ENCODE measurements around the gene NTN5.
"Not testable (repeated sequence)": the region's sequence is repeated elsewhere in the genome, so short reads cannot be mapped to it uniquely, and the experiment has no call there.

NTN5 gene

DNA sequence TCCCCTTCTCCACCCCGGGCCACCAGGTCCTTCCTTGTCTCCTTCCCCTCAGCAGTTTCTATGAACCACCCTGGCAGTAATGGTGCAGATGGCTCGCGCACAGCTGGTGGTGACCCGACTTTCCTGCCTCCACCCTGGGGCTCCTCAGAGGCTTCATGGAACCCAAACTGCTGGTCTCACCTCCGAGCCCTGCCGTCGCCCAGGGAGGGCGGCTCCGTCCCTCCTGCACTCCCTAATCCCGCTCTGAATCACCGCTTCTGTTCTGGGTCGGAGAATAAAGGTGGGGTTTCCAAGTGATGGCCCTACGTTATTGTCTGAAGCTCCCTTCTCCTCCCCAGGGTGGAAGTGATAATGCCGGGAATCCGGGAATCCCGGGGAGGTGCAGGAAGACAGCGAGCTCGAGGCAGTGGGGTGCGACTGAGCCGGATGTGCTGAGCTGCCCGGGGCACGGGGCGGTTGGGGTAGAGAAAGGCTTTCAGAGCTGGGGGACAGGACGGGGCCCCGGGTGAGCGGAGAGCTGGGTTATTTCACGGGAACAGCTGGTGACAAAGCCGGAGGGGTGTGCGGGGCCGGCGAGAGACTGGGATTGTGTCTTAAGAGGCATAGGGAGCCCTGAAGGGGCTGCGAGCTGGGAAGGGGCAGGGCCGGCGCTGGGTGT is 23.7 kb upstream of the NTN5 start:
- no peak for DNase-seq (ENCODE audit: low read depth, low spot score)

DNA sequence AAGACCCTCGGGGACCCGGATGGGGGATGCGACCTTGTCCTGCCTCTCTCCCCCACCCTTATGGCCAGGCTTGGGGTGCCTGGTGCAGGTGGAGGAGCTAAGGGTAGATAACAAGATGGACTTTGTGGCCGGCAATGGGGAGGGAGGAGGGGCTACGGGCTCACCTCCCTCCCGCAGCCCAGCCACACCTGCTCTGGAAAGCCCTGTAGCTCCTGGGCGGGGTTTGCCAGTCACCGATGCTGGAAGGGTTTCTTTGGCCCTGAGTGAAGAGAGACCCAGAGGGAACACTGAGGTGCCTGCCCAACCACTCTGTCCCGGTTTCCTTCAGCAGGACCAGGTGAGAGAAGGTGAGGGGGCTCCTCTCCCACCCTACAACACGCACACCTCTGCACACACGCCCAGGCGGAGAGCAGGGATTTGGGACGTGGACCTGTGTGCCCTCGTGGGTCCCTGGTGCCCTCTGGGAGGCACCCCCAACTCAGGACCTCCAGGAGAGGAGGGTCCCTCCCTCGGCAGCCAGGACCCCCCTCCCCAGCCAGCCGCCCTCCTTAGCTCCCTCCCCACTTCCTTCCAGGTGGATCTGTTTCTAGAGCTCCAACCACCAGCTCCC is 23.0 kb upstream of the NTN5 start, which contains the start of gene FUT2:
FUT2 (plus strand) TSS at position 229 of the 610 bp plus-strand sequence. CDS start 6,986 bp downstream, outside the sequence.
- no peak for DNase-seq (ENCODE audit: low read depth, low spot score)

DNA sequence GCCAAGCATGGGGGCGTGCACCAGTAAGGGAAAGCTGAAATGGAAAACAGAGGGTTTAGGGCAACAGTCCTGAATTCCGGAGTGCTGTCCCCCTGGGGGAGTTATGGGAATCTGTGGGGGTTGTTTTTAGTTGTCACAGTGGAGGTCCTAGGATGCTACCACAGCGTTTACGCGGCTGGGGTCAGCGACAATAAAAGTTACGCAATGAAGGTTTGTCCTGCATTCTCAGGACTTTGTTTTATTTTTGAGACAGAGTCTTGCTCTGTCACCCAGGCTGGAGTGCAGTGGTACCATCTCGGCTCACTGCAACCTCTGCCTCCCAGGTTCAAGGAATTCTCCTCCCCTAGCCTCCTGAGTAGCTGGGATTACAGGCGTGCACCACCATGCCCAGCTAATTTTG is 20.8 kb upstream of the NTN5 start:
- not testable (repeated sequence) for DNase-seq (ENCODE audit: low read depth, low spot score)

DNA sequence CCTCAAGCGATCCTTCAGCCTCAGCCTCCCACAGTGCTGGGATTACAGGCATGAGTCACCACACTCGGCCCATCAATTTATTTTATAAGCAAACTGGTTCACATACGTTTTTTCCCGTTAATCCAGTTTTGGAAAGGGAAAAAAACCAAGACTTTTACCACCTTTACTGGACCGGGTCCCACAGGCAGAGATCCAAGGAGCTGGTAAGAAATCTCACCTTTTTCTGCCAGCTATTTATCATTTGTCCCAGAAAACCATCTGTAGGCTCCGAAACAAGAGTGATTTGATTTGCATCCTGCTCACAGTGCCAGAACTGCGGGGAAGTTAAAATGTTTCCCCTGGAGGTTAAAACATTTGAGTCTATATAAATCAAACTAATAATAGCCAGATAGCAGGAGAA is 16.6 kb upstream of the NTN5 start:
- DNase-seq (ENCODE audit: low read depth, low spot score) = no peak

DNA sequence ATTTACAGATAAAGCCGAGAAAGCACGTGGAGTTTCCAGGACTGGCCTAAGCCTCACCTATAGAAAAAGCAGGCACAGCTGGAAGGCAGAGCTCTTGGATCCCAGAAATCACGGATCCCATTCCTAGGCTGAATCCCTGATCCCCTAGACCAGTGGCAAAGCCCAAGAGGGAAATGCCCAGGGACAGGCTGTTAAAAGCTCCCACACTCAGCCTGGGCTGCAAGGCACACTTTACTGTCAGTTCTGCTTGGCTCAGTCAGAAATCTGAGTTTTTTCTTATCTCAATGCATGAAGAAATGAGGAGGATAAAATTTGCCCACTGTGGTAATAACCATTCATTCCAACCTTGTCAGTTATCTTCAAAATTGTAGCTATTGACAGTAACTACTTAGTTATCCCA is 15.0 kb upstream of the NTN5 start:
- DNase-seq (ENCODE audit: low read depth, low spot score) = no peak

DNA sequence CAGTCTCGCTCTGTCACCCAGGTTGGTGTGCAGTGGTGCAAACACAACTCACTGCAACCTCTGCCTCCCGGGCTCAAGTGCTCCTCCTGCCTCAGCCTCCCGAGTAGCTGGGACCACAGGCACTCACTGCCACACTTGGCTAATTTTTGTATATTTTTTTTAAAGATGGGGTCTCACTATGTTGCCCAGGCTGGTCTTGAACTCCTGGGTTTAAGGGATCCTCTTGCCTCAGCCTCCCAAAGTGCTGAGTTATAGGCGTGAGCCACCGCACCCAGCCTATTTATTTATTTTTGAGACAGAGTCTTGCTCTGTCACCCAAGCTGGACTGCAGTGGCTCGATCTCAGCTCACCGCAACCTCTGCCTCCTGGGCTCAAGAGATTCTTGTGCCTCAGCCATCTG is 13.8 kb upstream of the NTN5 start:
- not testable (repeated sequence) for DNase-seq (ENCODE audit: low read depth, low spot score)

DNA sequence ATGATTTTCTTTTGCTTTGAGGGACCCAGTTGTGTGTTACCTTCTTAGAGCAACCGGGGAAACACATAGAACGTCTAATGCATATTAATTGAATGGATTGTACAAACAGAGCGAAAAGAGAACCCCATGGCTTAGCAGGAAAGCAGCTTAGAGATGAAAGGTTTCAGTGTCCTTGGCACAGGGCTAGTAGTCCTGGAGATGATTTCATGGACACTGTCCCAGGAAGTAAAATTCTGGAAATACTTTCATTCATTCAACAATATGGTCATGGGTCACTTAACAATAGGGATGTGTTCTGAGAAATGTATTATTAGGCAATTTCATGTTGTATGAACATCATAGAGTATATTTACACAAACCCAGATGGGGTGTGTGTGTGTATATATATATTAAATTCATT is 13.3 kb upstream of the NTN5 start:
- DNase-seq (ENCODE audit: low read depth, low spot score) = no peak

DNA sequence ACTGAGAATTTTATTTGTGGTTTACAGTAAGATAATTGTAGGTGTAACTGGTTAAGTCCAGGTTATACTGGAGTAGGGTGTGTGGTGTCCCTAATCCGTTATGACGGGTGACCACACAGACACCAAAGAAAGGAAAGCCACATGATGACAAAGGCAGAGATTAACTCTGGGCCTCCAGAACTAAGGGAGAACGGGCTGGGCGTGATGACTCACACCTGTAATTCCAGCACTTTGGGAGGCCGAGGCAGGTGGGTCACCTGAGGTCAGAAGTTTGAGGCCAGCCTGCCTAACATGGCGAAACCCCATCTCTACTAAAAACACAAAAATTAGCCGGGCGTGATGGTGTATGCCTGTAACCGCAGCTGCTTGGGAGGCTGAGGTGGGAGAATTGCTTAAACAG is 12.8 kb upstream of the NTN5 start:
- DNase-seq (ENCODE audit: low read depth, low spot score) = no peak

DNA sequence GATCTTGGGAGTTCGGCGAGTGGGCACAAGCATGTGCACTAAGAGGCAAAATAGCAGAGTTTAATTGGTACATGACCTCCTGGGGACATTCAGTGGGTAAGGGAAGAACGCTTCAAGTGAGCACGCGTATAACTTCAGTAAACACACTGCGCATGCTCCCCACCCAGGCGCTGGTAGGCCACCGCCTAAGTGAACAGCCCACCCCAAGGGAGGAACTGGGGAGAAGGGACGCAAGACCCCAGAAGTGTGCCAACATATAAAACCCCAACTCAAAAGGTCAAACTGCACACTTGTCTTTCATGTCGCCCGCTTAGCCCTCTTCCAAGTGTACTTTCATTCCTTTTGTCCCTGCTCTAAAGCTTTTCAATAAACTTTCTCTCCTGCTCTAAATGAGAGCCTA is 10.5 kb upstream of the NTN5 start:
- DNase-seq (ENCODE audit: low read depth, low spot score) = no peak

DNA sequence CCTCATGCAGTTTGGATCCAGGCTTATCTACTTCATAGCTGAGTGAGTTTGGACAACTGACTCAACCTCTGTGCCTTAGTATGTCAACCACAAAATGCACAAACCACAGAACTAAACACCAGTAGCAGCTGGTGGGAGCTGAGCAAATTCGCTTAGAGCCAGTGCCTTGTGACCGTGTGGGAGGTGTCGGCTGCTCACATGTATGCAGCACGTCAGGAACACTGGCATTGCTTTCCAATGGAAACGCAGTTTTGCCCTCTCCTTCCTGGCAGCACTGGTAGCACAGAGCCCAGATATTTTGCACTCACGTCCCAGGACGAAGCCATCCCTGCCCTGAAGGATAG is 8.3 kb upstream of the NTN5 start:
- no peak for DNase-seq (ENCODE audit: low read depth, low spot score)

DNA sequence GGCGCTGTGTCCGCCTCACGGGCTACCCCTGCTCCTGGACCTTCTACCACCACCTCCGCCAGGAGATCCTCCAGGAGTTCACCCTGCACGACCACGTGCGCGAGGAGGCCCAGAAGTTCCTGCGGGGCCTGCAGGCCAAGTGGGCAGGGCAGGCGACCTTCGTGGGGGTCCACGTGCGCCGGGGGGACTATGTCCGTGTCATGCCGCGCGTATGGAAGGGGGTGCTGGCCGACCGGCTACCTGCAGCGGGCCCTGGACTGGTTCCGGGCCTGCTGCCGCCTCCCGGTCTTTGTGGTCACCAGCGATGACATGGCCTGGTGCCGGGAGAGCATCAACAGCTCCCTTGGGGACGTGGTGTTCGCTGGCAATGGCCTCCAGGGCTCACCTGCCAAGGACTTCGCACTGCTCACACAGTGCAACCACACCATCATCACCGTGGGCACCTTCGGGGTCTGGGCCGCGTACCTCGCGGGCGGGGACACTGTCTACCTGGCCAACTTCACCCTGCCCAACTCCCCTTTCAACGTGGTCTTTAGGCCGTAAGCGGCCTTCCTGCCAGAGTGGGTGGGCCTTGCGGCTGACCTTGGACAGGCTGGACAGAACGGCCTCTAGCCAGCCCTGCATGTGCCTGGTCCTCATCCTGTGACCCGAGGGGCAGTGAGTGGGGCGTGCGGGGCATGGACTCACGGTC is 7.8 kb upstream of the NTN5 start:
- DNase-seq (ENCODE audit: low read depth, low spot score) = no peak

DNA sequence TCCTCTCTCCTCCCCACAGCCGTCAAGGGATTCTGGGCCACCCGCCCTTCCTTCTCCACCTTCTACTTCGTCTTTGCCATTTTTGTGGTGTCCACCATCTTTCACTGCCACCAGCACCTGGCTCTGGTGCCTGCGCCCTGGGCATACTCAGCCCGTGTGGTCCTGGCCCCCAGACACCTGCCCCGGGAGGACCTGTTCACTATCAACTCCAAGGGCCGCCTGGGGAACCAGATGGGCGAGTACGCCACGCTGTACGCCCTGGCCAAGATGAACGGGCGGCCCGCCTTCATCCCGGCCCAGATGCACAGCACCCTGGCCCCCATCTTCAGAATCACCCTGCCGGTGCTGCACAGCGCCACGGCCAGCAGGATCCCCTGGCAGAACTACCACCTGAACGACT is 7.2 kb upstream of the NTN5 start:
- not testable (repeated sequence) for DNase-seq (ENCODE audit: low read depth, low spot score)

DNA sequence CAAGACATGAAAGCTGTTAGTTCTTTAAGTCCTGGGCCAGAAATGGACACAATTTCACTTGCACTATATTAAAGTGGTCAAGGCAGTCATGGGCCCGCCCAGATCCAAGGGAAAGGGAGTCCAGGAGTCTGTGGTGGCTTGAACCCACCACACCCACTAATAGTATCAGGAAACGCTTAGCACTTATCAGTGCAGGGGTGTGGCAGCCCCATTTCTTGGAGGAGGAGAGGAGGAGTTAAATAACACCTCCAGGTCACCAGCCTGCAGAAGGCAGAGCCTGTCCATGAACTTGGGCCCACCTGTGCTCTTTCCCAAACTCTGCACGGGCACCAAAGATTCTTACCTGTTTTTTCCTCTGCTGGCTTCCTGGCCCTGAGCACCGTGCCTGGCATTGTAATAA is 5.4 kb upstream of the NTN5 start:
- no peak for DNase-seq (ENCODE audit: low read depth, low spot score)

DNA sequence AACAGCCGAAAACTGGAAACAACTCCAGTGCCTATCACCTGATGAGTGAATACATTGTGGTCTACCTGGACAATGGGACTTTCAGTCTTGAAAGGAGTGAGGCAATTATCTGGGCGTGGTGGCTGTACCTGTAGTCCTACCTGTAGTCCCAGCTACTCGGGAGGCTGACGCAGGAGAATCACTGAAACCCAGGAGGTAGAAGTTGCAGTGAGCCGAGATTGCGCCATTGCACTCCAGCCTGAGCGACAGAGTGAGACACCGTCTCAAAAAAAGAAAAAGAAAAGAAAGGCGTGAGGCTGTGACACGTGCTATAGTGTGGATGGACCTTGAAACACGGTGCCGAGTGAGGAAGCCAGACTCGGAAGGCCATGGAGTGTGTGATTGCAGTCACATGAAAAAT is 4.1 kb upstream of the NTN5 start:
- no peak for DNase-seq (ENCODE audit: low read depth, low spot score)

DNA sequence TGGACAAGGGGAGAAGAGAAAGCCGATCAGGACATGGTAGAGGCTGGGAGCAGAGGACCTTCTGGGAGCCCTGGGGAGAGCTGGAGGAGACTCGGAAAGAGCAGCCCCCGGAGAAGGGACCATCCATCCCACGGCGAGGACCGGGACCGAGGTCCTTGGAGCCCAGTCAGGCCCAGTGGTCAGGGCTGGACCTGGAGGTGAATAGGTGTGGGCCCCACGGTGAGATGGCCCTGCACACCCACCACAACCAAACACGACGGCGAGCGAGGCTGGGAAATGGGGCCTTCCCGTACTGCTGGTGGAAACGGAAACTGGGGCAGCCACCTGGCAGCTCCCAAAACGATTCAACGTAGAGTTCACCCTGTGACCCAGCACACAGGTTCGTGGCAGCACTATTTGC is 3.7 kb upstream of the NTN5 start:
- no peak for DNase-seq (ENCODE audit: low read depth, low spot score)

DNA sequence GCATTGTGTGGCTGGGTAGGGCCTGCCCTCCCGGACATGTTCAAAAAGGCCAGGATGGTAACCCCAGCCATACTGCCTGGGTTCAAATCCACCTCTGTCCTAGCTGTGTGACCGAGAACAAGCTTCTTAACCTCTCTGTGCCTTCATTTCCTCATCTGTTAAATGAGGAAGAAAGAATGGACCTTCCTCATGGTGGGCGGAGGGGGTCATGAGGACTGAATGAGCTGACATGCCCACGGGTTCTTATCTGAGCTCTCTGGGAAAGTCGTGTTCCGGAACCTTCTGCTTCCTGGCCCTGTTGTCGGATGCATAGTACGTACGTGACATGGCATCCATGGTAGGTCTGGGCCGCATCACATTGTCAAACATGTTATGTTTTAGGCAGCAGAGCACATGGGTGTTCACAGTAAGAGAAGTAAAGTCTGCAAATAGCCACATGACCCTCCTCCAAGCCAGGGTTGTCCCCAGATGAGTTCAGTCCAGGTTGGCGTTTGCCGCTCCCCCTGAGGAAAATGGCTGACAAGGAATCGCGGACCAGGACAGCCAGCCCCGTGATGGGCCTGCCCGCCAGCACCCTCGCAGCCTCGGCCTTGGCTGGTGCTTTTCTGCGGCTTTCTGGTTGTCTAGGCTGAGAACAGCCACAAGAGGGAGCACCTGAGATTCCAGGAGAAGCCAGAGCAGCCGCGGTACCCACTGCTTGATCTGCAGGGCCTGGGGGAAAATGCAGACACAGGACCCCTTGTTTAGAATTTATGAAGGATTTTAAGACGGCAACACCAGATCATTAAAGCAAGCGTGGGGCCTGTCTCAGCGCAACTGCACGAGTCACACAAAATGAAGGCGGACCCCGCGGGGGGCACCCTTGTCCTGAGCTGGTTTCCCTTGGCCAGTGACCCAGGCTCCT is 2.4 kb upstream of the NTN5 start:
- peak; percentile 57 for DNase-seq (ENCODE audit: low read depth, low spot score)

DNA sequence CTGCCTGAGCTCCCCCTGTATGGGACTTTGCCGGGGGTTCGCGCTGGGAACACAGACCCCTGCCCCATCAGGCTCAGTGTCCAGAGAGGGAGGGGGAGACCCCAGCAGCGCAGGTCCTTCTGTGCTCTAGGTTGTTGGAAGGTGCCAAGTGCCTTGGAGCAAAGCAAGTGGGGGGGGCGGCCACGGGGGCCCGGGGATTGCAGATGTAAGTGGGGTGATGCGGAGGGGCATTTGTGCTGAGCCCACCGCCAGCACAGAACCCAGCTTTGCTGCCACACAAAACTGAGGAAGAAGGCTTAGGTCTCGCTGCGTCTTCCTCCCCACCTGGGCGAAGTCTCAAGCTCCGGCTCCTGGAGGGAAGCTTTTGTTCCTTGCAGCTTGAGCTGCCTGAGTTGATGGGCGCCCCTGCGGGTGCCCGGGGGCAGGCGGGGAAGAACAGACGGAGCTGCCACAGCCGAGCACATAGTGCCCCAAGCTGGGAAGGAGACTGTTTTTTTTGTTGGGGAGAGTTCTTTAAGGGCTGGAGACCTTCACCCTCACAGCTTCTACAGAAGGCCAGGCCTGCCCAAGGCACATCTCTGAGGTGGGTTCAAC is 1.5 kb upstream of the NTN5 start:
- DNase-seq (ENCODE audit: low read depth, low spot score) = no peak

DNA sequence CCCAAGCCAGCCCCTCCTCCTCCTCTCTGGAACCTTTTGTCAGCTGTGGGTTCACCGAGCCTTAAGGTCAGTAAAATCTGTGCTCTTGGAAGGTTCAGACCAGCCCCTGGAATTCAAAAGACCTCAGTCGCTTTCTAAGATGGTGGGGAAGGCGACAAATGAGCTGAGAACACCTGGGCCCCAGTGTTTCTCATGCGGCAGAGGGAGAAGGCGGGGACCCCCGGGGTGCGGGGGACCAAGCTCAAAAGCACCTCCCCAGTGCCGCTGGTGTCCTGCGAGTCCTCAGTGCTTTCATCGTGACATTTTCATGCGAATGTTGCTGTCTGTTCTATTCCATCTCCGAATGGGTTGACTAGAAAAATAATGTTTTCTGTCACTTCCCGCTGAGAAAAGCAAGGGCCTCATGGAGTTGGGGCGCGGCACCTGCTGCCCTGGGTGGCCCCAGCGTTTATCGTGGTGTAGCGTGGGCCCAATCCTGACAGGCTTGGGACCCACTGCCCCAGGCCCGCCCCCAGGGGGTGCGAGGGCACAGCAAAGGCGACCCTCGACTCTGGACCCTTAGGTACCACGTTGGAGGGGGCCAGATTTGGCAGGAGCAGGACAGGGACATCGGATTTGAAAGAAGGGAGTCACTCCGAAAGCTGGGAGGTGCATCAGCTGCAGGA is 751 bp upstream of the NTN5 start:
- no peak for DNase-seq (ENCODE audit: low read depth, low spot score)

DNA sequence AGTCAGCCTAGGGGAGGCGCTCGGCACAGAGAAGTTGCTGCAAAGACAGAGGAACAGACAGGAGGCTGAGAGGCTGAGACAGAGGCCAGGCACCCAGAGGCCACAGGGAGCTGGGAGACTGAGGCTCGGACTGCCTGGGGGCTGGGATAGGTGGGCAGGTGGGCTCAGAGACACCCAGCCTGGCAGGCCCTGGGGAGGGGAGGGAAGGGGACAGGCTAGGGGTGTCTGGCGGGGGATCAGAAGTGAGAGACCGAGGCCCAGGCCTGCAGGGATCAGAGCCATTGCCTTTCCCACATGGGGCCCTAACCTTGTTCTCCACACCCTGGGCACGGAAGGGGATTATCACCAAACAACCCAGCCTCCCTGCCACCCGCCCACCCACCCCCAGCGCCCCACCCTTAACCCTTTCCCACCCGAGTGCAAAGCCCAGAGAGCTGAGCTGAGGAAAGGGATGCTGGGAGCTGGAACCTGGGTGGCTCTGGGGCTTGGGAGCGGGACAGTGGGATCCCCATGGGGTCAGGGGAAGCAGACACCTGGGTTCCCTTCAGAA is 1.3 kb downstream of the NTN5 start:
- DNase-seq (ENCODE audit: low read depth, low spot score) = no peak

DNA sequence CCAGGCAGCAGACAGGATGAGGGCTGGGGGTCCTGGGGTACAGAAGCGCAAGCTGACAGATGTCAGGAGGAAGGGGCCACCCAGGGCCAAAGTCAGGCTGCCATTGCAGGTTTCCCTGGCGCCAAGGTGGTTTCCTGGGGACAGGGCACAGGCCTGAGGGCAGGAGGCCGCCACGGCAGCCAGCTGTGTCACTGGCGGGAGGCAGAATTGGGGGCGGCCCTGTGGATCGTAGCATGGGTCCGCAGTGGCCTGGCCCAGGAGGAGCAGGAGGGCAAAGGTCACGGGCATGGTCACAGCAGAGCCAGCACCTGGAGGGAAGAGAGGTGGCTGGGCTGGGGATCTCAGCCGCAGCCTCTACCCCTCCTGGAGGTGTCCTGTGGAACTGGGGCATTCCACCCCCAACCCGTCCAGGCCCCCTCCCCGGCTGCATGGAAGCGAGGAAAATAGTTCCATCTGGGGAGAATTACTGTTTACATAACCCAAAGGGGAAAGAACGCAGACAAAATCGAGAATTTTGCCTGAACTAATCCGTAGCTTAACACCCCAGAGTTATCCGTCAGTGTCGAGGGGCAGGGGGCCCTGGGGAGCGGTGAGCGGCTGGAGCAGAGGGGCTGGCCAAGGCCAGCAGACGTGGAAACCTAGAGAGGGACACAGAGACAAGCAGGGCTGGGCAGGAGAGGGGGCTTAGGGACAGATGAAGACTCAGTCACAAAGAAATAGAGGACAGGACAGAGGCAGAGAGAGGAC is 1.9 kb downstream of the NTN5 start:
- no peak for DNase-seq (ENCODE audit: low read depth, low spot score)

Data from smooth muscle cell of the brain vasculature (primary cell).